Endothelial cell of umbilical vein (primary cell): Measurements from ENCODE around the gene MACROD2. TPM values are rescaled to one million over a fixed set of nuclear protein-coding genes. Genes with fewer than 3 reads are reported as not detected.

Experiments
- BruUV-seq: library from RNA; stranded (reverse); fragments of 400-500 nt; replicated peaks from 2 replicates; lab custom pipeline; 2021; lab: Mats Ljungman, UMichigan
- CTCF ChIA-PET: fragments of 300-600, 350-600 bp; sonication (Branson Sonifier 250); formaldehyde crosslinking; loops from one replicate; lab custom pipeline; 2021; ENCODE audit warnings: antibody characterized with exemption, inconsistent platforms; lab: Charles Lee
- POLR2A ChIA-PET: fragments of 300-600, 350-600 bp; sonication (Branson Sonifier 250); formaldehyde crosslinking; loops from one replicate; lab custom pipeline; 2021; ENCODE audit warnings: antibody characterized with exemption, inconsistent platforms; lab: Charles Lee
- DNase-seq: peaks from one replicate; pipeline ENCODE4 v3.0.0-alpha.2; 2011; ENCODE audit warnings: low read depth, low spot score
- FAIRE-seq: peaks from 2 replicates; lab custom pipeline; 2011; peaks lifted over from hg19 to GRCh38; lab: Jason Lieb, UNC
- H2AFZ ChIP-seq: 2 replicates; pipeline ENCODE4 v1.6.0; 2012; ENCODE audit warnings: low read depth, low read length, control low read depth, inconsistent platforms
- H3K27ac ChIP-seq: 2 replicates; pipeline ENCODE4 v1.5.1; 2011; ENCODE audit warnings: low read depth, mild to moderate bottlenecking, control low read depth, low read length, moderate library complexity; ENCODE audit not compliant: insufficient read depth
- H3K27me3 ChIP-seq, 2 experiments: 2 replicates each; pipeline versions ENCODE4 v1.6.0 to v1.6.1; 2011; ENCODE audit warnings: low read length in 2 of 2, mixed read lengths in 1 of 2; ENCODE audit not compliant: control insufficient read depth in 2 of 2, insufficient read depth in 2 of 2
- H3K36me3 ChIP-seq, 2 experiments: 2 replicates in 1 of 2; 3 replicates in 1 of 2; pipeline ENCODE4 v1.5.1; 2011; ENCODE audit warnings: low read length in 2 of 2, mild to moderate bottlenecking in 1 of 2, moderate library complexity in 1 of 2; ENCODE audit not compliant: control insufficient read depth in 2 of 2, insufficient read depth in 2 of 2; ENCODE audit errors: extremely low read depth in 1 of 2
- H3K4me1 ChIP-seq: 3 replicates; pipeline ENCODE4 v1.5.1; 2011; ENCODE audit warnings: mild to moderate bottlenecking, low read length; ENCODE audit not compliant: control insufficient read depth, insufficient read depth; ENCODE audit errors: extremely low read depth
- H3K4me2 ChIP-seq: 2 replicates; pipeline ENCODE4 v1.6.1; 2011; ENCODE audit warnings: low read length, control low read depth, mixed read lengths; ENCODE audit not compliant: insufficient read depth
- H3K4me3 ChIP-seq, 3 experiments: fragments of 200-600 bp in 1 of 3; sonication (generic), shearing (Covaris generic) in 1 of 3; replicated peaks in 1 of 3; 2 replicates each; pipeline ENCODE4 v1.5.1; 2011 to 2016; ENCODE audit warnings: control low read depth in 3 of 3, low read length in 3 of 3, mild to moderate bottlenecking in 2 of 3, inconsistent platforms in 1 of 3, low read depth in 1 of 3, moderate library complexity in 1 of 3; ENCODE audit not compliant: insufficient read depth in 1 of 3
- H3K79me2 ChIP-seq: 2 replicates; pipeline ENCODE4 v1.6.0; 2012; ENCODE audit warnings: low read length, inconsistent platforms; ENCODE audit not compliant: control insufficient read depth, insufficient read depth
- H3K9ac ChIP-seq: replicated peaks from 2 replicates; pipeline ENCODE3; 2011; ENCODE audit warnings: low read length, control low read depth; ENCODE audit not compliant: insufficient read depth; ENCODE audit errors: extremely low read depth
- H3K9me1 ChIP-seq: replicated peaks from 3 replicates; pipeline ENCODE4 v1.6.0; 2011; ENCODE audit warnings: mild to moderate bottlenecking, low read length; ENCODE audit not compliant: control insufficient read depth, insufficient read depth; ENCODE audit errors: extremely low read depth
- H3K9me3 ChIP-seq: replicated peaks from 2 replicates; pipeline ENCODE4 v1.5.1; 2012; ENCODE audit warnings: low read length, inconsistent platforms; ENCODE audit not compliant: control insufficient read depth, insufficient read depth
- H4K20me1 ChIP-seq: replicated peaks from 2 replicates; pipeline ENCODE3; 2011; ENCODE audit warnings: mild to moderate bottlenecking, low read length; ENCODE audit not compliant: control insufficient read depth, insufficient read depth; ENCODE audit errors: extremely low read depth
- EZH2 ChIP-seq: IDR thresholded peaks from 2 replicates; pipeline ENCODE4 v1.6.1; 2012; ENCODE audit warnings: borderline replicate concordance, low read depth, mild to moderate bottlenecking, moderate library complexity, low read length, inconsistent platforms; ENCODE audit not compliant: severe bottlenecking
- FOS ChIP-seq: IDR thresholded peaks from 2 replicates; pipeline ENCODE4 v1.6.1; 2011; ENCODE audit warnings: mild to moderate bottlenecking, low read length, moderate library complexity, borderline replicate concordance; ENCODE audit not compliant: insufficient read depth
- GATA2 ChIP-seq: IDR thresholded peaks from 2 replicates; pipeline ENCODE4 v1.7.0; 2011; ENCODE audit warnings: low read depth, mild to moderate bottlenecking, moderate library complexity, mixed read lengths, low read length; ENCODE audit not compliant: insufficient read length, insufficient read depth
- JUN ChIP-seq: IDR thresholded peaks from 2 replicates; pipeline ENCODE4 v1.6.1; 2011; ENCODE audit warnings: borderline replicate concordance, low read depth; ENCODE audit not compliant: insufficient read length, insufficient read depth
- MYC ChIP-seq: IDR thresholded peaks from one replicate; pipeline ENCODE4 v1.6.1; 2011; ENCODE audit warnings: mild to moderate bottlenecking, low read depth, low read length
- POLR2A ChIP-seq: IDR thresholded peaks from 2 replicates; pipeline ENCODE4 v1.6.1; 2012; ENCODE audit warnings: low read depth, mild to moderate bottlenecking, control low read depth, low read length
- POLR2AphosphoS5 ChIP-seq: IDR thresholded peaks from 2 replicates; pipeline ENCODE4 v1.6.1; 2012; ENCODE audit warnings: low read depth, mild to moderate bottlenecking, control low read depth, low read length, moderate library complexity; ENCODE audit not compliant: insufficient read depth
- dilution Hi-C: fragments of 300-500 bp; cut with MboI; formaldehyde crosslinking; loops from one replicate; pipeline ENCODE4 v1.15.0; 2019; ENCODE audit warnings: low sequenced_read_pairs; ENCODE audit not compliant: extremely low pct_ligation_motif_present
- intact Hi-C: fragments of 100-400 bp; cut with micrococcal nuclease; formaldehyde crosslinking; loops from one replicate; pipeline ENCODE4 v1.10.0; 2022
- polyA plus RNA-seq, 4 experiments: library from polyadenylated mRNA; depleted of rRNA in 3 of 4; stranded (reverse) in 3 of 4; unstranded in 1 of 4; fragments of >200 nt; gene quantifications; 2 replicates each; pipeline versions ENCODE4 v1.2.1 to v1.2.3, GENCODE V29; 2011 to 2012; ENCODE audit warnings: missing spikeins in 1 of 4
- total RNA-seq: library from RNA; stranded (reverse); gene quantifications from 2 replicates; pipeline ENCODE4 v1.2.3, GENCODE V29; 2021
- TF ChIP-seq, protein P1 (sequence below), 2 donors: IDR thresholded peaks; 1 replicate in 1 of 2; 2 replicates in 1 of 2; pipeline ENCODE4 v1.5.1; 2011; ENCODE audit warnings: low read length in 2 of 2, mild to moderate bottlenecking in 2 of 2, moderate library complexity in 2 of 2, control low read depth in 1 of 2, inconsistent platforms in 1 of 2, low read depth in 1 of 2; ENCODE audit not compliant: insufficient read depth in 1 of 2; ENCODE audit errors: extremely low read depth in 1 of 2
- TF ChIP-seq, protein P2 (sequence below): IDR thresholded peaks from 2 replicates; pipeline ENCODE4 v1.6.1; 2011; ENCODE audit not compliant: insufficient read depth, insufficient read length

Gene MACROD2
- total and polyA plus RNA-seq, 2 donors (not counting 3 experiments of a cell fraction or from before 2014, with no cell fraction given): 0.11 to 0.73 TPM

DNA sequence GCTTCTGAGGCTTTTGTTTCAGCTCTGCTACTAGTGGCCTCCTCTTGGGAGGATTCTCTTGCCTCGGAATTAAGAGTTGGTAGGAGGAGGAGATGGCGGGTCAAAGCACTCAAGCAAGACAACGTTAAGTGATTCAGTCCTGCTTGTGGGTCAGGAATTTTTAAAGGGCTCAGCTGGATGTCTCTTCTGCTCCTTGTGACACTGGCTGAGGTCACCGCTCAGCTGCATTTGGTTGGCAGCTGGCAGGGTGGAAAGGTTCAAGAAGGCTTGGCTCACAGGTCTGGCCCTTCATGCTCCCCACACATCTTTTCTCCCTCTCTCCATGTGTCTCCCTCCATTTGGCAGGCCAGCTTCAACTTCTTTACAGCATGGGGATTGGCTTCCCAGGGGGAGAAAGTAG, 1936.6 kb downstream of the MACROD2 start:
- dilution Hi-C loops: no loop called here
- Histone ChIP-seq H3K79me2 (no peaks in the 10 kb centered on the region), H4K20me1 (no peaks in the 10 kb centered on the region), H3K36me3 (no peaks in the 10 kb centered on the region), H3K4me1 (no peaks in the 10 kb centered on the region), H3K27ac (no peak overlapping the region), H3K9me3 (no peaks in the 10 kb centered on the region), H3K9ac (no peak overlapping the region), H3K4me2 (no peak overlapping the region), H3K9me1 (no peaks in the 10 kb centered on the region), H2AFZ (no peak overlapping the region), H3K27me3 (no peaks in the 10 kb centered on the region), H3K4me3 (no peak overlapping the region)
- FAIRE-seq: no peak
- POLR2A ChIA-PET: no interaction called here
- TF ChIP-seq, protein P1, sequence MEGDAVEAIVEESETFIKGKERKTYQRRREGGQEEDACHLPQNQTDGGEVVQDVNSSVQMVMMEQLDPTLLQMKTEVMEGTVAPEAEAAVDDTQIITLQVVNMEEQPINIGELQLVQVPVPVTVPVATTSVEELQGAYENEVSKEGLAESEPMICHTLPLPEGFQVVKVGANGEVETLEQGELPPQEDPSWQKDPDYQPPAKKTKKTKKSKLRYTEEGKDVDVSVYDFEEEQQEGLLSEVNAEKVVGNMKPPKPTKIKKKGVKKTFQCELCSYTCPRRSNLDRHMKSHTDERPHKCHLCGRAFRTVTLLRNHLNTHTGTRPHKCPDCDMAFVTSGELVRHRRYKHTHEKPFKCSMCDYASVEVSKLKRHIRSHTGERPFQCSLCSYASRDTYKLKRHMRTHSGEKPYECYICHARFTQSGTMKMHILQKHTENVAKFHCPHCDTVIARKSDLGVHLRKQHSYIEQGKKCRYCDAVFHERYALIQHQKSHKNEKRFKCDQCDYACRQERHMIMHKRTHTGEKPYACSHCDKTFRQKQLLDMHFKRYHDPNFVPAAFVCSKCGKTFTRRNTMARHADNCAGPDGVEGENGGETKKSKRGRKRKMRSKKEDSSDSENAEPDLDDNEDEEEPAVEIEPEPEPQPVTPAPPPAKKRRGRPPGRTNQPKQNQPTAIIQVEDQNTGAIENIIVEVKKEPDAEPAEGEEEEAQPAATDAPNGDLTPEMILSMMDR (IDR thresholded peaks at IDR 0.05; ENCODE audit: extremely low read depth in 1 of 2, insufficient read depth in 1 of 2, low read depth in 1 of 2, low read length in 2 of 2): no peak
- TF ChIP-seq POLR2A: no peak
- no peak for TF ChIP-seq JUN
- TF ChIP-seq MYC: no peak
- TF ChIP-seq FOS: no peak
- TF ChIP-seq GATA2: no peak
- no peak for TF ChIP-seq EZH2
- no peak for TF ChIP-seq POLR2AphosphoS5
- TF ChIP-seq, protein P2, sequence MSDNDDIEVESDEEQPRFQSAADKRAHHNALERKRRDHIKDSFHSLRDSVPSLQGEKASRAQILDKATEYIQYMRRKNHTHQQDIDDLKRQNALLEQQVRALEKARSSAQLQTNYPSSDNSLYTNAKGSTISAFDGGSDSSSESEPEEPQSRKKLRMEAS: no peak
- CTCF ChIA-PET: interaction anchor here (0.8 kb wide), 1 partner anchor 22 kb away, joined by 3 read pairs; no protein-coding TSS in a partner anchor
- DNase-seq: no peak
- intact Hi-C loops: loop anchor here (2.0 to 10.0 kb wide), 4 partner anchors 545 to 1597 kb away; partner anchors contain the start of gene FLRT3
- no TSS peak for BruUV-seq
